ENCODE data around the gene ALOX15.
"Not testable (repeated sequence)": the region's sequence is repeated elsewhere in the genome, so short reads cannot be mapped to it uniquely, and the experiment has no call there.

The ALOX15 gene

DNA sequence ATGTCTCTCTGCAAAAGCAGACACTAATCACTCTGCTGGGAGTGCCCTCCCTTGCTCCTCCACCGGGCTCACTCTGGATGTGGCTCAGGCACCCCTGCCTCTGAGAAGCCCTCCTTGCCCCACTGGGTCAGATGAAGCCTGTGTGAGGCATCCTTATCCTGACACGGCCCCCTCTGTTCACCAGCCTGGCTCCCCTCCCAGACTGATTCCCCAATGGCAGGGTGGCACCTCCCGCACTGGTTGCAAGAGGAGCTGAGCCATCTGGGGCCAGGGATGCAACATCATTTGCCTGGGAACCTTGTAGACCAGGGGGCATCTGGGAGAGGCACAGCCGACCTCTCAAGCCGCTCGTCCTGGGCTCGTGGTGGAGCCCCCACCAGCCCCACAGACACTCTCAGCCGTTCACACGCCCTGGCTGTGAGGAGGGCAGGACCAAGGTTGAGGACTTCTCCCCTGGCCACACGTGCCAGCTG, 50.5 kb downstream of the ALOX15 start:
- peak; percentile 55 for DNase-seq

DNA sequence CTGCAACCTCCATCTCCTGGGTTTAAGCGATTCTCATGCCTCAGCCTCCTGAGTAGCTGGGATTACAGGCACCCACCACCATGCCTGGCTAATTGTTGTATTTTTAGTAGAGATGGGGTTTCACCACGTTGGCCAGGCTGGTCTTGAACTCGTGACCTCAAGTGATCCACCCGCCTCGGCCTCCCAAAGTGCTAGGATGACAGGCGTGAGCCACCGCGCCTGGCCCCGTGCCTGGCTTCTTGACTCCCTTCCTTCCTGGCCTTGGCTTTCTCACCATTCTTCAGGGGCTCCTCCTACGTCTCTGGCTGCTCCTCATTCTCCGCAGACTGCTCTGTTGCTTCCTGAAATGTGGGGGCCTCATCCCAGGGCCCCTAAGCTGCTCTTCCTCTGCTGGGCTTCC, 51.4 kb downstream of the ALOX15 start:
- not testable (repeated sequence) for DNase-seq

DNA sequence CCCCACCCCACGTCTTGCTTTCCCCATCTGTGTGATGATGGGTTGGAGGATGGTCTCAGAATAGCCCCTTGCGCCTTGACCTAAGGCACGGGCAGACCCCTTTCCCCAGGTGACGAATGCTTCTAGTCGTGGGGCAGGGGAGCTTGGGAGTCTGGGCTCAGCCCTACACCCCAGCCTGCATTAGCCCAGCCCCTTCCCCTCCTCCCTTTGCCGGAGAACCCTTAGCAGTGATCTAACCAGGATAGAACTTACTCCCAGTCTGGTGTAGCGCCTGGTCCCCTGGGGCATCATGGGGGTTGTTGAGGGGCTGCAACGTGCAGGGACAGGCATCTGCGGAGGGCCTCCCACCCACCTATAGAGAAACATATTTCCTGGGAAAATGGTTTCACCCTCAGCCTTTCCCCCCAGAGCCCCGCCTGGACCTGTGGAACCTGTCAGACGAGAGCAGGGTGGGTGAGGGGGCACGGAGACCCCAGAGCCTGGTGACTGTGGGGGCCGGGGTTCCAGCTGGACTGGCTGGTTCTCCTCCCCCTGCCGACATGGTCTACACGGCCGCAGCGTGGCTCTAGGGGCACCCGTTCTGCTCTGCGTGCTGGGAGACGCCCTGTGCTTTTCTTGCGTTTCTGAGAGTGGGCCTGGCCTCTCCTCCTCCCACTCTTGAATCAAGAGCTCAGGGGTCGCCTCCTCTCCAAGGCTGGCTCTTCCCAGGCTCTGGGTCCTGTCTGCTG, 52.4 kb downstream of the ALOX15 start:
- DNase-seq: peak; percentile 57

DNA sequence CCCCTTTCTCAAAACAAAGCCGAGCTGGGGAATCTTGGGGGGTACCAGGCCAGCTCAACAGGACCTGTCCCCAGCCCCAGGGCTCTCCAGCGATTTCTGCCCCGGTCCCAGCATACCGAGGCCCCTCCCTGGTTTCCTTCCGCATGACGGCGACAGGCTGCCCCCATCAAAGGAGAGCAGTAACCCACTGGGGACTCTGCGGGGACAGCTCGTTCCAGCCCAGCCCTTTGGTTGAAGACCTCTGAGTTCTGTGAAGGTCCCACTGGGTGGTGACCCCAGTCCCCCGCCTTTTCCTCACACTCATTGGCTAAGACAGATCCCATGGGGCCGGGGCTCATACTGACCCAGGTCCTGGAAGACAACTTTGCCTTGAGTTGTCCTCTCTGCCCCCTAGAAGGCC, 53.1 kb downstream of the ALOX15 start:
- no peak for DNase-seq

DNA sequence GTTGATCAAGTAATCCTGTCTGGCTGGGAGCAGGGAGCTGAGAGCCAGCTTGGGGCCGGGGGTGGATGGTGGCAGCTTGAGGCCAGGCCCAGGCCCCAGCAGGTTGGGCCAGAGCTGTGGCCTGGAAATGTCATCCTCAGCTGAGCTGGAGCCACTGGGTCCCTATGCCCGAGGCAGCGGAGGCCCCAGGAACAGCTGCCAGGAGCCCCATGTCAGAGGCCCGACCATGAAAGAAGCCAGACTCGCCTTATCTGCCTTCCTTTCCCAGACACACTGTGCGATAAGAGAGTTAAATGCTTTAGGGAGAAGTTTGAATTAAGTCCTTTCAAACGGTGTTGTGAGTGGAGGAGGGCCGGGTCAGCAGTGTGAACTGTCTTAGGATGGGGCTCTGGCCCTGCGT, 53.7 kb downstream of the ALOX15 start:
- DNase-seq: peak; percentile 96

DNA sequence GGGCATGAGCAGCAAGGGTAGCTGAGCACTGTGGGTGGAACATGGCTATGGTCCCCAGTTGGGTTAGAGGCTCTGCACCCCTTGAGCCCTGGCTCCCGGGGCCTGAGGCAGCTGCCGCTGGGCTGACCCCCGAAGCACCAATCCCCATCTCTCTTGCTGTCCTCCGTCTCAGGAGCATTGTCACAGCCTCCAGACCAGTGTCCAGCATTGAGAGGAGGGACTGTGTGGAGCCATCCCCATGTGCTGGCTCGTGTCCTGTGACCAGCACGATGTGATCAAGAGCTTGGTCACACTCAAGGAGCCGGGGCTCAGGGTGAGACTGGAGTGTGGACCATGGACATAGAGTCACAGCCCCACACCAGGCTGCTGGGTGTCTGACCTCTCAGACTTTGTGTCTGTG, 54.3 kb downstream of the ALOX15 start:
- DNase-seq: peak; percentile 56

DNA sequence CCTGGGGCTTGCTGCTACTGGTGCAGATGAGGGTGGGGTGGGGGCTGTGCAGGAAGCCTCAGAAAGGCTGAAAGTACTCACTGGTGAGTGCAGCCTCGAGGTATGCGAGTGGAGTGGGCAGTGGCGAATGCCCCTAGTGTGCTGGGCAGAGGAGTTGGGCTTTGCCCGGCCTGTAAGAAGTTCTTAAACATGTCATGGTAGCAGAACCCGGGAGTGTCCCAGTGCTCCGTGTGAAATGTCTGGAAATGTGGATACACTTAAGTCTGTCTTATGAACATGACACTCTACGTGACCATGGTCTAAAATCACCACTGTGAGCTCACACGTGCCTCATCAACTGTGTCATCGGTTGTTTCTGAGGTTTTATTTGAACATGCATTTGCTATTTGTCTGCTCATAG, 55.4 kb downstream of the ALOX15 start:
- DNase-seq: no peak

DNA sequence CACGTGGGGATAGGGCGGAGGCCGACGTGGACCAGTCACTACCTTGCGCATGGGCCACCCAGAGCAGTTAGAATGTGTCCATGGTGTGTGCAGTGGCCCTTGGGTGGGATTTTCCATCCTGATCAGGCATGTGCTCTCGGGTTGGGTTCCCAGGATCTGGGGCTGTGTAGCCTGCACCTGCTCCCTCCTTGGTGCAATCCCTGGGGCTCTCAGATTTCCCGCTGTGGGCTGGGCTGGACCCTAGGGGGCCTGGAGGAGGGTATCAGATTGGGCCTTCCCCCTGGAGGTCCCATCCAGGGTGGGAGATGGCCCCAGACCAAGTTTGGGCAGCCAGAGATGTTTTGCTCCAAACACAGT, 55.9 kb downstream of the ALOX15 start:
- peak; percentile 64 for DNase-seq

DNA sequence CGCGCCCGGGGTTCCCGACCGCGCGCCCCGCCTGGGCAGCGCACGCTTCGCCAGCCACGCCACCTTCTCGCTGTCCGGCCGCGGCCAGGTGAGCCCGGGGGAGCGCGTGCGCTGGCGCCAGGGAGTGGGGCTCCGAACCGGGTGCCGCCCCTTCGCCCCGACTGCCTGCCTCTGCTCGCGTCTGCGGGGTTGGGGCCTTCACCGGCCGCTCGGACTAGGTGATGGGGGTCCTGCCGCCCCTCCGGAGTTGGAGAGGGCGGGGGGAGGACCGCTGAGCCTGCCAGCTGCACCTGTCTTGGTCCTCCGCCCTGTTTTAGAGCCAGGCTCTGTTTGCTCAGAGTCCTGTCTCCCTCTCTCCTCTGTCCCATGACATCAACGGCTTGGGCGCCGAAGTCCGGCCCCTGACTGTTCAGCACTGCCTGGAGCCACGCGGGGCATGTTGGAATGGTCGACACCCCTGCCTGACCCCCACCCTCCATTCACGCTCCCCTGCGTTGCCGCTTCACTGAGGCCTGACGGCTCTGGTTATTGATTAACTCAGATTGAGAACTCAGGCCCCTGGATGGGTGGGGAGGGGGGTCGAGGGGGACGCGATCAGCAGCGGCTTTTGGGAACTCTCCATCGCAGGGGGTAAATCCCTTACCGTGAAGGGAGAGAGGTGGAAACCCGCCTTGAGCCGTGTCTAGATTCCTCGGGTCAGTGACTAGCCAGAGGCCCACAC, 56.4 kb downstream of the ALOX15 start:
- peak; percentile 74 for DNase-seq

DNA sequence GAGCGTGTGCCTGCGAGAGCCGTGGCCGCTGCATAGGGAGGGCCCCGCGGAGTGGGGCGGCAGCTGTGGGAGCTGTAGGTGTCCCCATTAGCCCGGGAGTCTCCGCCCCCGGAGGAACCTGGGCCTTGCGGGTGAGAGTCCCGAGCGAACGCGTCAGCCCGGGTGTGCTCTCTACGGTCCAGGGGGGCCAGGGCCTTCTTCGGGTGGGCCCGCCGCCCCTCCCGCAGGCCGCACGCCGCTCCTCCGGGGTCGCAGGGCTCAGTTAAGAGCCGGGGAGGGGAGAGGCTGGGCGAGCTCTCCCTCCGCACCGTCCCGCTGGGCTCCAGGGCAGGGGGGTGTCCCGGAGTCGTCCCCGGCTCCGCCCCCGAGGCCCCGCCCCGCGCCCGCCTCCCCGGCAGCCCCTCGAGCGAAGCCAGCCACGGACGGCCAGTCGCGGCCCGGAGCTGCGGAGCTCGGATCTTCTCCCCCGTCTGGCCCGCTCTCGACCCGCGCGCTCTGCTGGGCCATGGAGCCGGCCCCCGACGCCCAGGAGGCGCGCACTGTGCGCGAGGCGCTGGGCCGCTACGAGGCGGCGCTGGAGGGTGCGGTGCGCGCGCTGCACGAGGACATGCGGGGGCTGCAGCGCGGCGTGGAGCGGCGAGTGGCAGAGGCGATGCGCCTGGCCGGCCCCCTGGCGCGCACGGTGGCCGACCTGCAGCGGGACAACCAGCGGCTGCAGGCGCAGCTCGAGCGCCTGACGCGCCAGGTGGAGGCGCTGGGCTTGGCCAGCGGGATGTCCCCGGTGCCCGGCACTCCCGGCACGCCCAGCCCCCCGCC, 57.2 kb downstream of the ALOX15 start, which contains the start of gene SMTNL2:
SMTNL2 (plus strand) TSS at position 429 of the 816 bp plus-strand sequence; CDS start at position 506, 77 bp downstream.
- DNase-seq: peak; percentile 87

DNA sequence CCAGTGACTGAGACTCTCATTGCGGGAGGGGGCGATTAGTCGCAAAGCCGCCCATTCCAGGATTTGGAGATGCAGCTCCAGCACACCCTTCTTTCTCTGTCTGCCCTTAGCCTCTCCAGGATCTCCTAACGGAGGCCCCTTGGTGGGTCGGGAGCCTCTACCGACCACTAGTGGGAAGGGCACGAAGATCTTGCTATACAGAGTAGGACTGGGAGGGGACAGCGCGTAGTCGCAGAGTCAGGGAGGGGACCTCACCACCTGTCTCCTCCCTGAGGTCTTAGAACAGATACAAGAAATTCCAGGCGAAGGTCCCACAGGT, 57.7 kb downstream of the ALOX15 start:
- DNase-seq: peak; percentile 94

DNA sequence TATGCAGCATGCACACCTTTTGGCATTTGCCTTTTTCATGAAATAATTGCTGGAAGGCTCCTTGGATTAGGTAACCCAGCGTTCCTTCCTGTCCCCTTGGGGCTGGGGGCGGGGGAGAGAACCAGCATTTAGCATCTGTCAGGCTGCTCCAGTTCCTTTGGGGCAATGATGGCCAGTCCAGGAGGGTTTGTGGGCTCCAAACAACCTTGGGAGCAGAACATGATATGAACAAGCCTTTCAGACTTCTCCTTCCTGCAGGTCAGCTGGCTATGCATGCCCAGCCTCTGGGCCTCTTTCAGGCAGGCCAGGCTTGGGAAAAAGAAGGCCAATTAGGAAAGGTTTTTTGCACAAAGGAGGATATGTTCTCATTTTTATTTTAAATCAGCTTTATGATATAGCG, 58.3 kb downstream of the ALOX15 start:
- peak; percentile 51 for DNase-seq

DNA sequence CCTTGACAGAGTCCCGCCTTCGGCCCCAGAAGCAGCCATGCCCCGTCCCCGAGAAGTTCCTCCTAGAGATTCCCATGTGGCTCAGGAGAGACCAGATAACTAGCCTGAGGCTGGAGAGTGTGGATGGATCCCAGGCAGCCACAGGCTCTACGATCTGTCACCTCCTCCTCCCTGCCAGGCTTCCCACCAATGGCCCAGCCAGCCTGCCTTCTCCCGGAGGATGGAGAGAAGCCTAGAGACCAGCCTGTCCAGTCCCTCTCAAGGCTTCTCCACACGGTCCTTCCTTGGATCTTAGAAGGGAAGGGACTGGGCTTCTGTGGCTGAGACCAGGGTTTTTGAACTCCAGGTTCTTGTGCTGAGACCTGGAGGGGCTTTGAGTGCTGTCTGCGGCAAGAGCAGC, 58.8 kb downstream of the ALOX15 start:
- peak; percentile 79 for DNase-seq

DNA sequence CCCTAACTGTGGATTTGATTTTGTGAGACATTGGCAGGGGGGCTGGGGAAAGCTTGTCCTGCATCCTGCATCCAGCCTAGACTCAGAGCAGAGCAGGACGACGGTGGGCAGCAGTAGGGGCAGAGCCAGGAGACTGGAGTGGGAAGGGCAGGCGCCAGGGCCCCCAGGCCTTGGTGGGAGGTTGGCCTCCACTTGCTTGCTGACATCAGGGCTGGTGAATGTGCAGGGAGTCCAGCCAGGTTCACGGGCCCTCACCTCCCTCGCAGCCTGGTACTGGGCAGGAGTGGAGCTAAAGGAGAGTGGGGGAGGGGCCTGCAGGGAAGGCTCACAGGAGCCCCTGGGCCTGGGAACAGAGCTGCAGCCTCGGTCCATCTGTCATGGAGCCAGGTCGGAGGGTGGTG, 59.4 kb downstream of the ALOX15 start:
- peak; percentile 76 for DNase-seq
